SU-DHL-6 (cell line): Measurements from ENCODE around the gene ZSWIM5.
"Not testable (repeated sequence)": the region's sequence is repeated elsewhere in the genome, so short reads cannot be mapped to it uniquely, and the experiment has no call there.

ENCODE experiments used
- H2AFZ ChIP-seq: fragments of 200-600 bp; sonication (generic); 2 replicates; pipeline ENCODE4 v1.6.1; 2014; ENCODE audit warnings: low read depth, mild to moderate bottlenecking, moderate library complexity, mixed read lengths, antibody characterized with exemption, low read length; ENCODE audit not compliant: severe bottlenecking
- H3F3A ChIP-seq: fragments of 200-600 bp; shearing (Covaris generic); 2 replicates; pipeline ENCODE4 v1.6.0; 2016; ENCODE audit warnings: antibody characterized with exemption, mild to moderate bottlenecking; ENCODE audit not compliant: insufficient read depth
- H3K27ac ChIP-seq: fragments of 200-600 bp; sonication (generic); 2 replicates; pipeline ENCODE4 v1.5.1; 2016; ENCODE audit warnings: low read depth, mild to moderate bottlenecking, low read length, moderate library complexity, mixed read lengths
- H3K27me3 ChIP-seq: fragments of 200-600 bp; sonication (generic), shearing (Covaris generic); 2 replicates; pipeline ENCODE4 v1.6.0; 2014; ENCODE audit warnings: mild to moderate bottlenecking, low read length
- H3K36me3 ChIP-seq: fragments of 200-600 bp; sonication (generic); 2 replicates; pipeline ENCODE4 v1.6.1; 2014; ENCODE audit warnings: mild to moderate bottlenecking, low read length, mixed read lengths
- H3K4me2 ChIP-seq: fragments of 300-600, 200-600 bp; shearing (Covaris generic), sonication (generic); 2 replicates; pipeline ENCODE4 v1.6.0; 2014; ENCODE audit warnings: low read length, low read depth, mild to moderate bottlenecking; ENCODE audit not compliant: poor library complexity, severe bottlenecking
- H3K4me3 ChIP-seq: fragments of 200-600 bp; sonication (generic); 2 replicates; pipeline ENCODE4 v1.5.1; 2014; ENCODE audit warnings: antibody characterized with exemption, low read length, mild to moderate bottlenecking, mixed read lengths; ENCODE audit not compliant: insufficient read depth, poor library complexity, severe bottlenecking
- H3K79me2 ChIP-seq: fragments of 200-600 bp; sonication (generic); 2 replicates; pipeline ENCODE4 v1.6.1; 2014; ENCODE audit warnings: mild to moderate bottlenecking, low read length, moderate library complexity; ENCODE audit not compliant: insufficient read depth
- H3K9ac ChIP-seq: fragments of 200-600 bp; sonication (generic); 2 replicates; pipeline ENCODE4 v1.7.0; 2014; ENCODE audit warnings: mild to moderate bottlenecking, low read length
- H3K9me2 ChIP-seq: fragments of 200-600 bp; sonication (generic); replicated peaks from 2 replicates; pipeline ENCODE4 v1.6.1; 2014; ENCODE audit warnings: low read length; ENCODE audit not compliant: insufficient read depth
- H3K9me3 ChIP-seq: fragments of 200-600 bp; sonication (generic); 2 replicates; pipeline ENCODE4 v1.6.1; 2014; ENCODE audit warnings: low read length, mixed read lengths; ENCODE audit not compliant: insufficient read depth
- H4K20me1 ChIP-seq: fragments of 200-600 bp; sonication (generic); 2 replicates; pipeline ENCODE4 v1.6.1; 2014; ENCODE audit warnings: low read depth, mild to moderate bottlenecking, antibody characterized with exemption, low read length, moderate library complexity, mixed read lengths
- EZH2phosphoT487 ChIP-seq: fragments of 200-600 bp; sonication (generic), shearing (Covaris generic); conservative IDR thresholded peaks from 2 replicates; pipeline ENCODE4 v1.6.1; 2018; ENCODE audit warnings: mild to moderate bottlenecking, antibody characterized with exemption, low read length, moderate library complexity, mixed read lengths
- TF ChIP-seq, protein P1 (sequence below): fragments of 200-600 bp; sonication (generic); IDR thresholded peaks from one replicate; pipeline ENCODE4 v1.5.1; 2017; ENCODE audit warnings: antibody characterized with exemption, mild to moderate bottlenecking, low read length, moderate library complexity; ENCODE audit not compliant: insufficient read depth, poor library complexity, severe bottlenecking

Gene ZSWIM5

GRCh38 chr1:45246760-45247159, 40.4 kb upstream of the ZSWIM5 start:
- H3K27ac ChIP-seq: no peak overlapping the region
- 0 out of 2 replicates have a peak, but pooled peaks cover 2% of the 10 kb centered on the region for H3K9me3 ChIP-seq
- no peaks in the 10 kb centered on the region for H3K27me3 ChIP-seq
- H3K4me3 ChIP-seq: no peak overlapping the region
- H3K9me2 ChIP-seq: no peaks in the 10 kb centered on the region
- no peak overlapping the region for H2AFZ ChIP-seq
- H3F3A ChIP-seq: no peaks in the 10 kb centered on the region
- no peaks in the 10 kb centered on the region for H3K36me3 ChIP-seq
- H3K9ac ChIP-seq: no peak overlapping the region
- TF ChIP-seq, protein P1, sequence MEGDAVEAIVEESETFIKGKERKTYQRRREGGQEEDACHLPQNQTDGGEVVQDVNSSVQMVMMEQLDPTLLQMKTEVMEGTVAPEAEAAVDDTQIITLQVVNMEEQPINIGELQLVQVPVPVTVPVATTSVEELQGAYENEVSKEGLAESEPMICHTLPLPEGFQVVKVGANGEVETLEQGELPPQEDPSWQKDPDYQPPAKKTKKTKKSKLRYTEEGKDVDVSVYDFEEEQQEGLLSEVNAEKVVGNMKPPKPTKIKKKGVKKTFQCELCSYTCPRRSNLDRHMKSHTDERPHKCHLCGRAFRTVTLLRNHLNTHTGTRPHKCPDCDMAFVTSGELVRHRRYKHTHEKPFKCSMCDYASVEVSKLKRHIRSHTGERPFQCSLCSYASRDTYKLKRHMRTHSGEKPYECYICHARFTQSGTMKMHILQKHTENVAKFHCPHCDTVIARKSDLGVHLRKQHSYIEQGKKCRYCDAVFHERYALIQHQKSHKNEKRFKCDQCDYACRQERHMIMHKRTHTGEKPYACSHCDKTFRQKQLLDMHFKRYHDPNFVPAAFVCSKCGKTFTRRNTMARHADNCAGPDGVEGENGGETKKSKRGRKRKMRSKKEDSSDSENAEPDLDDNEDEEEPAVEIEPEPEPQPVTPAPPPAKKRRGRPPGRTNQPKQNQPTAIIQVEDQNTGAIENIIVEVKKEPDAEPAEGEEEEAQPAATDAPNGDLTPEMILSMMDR: no peak
- TF ChIP-seq EZH2phosphoT487: no peak
- no peak overlapping the region for H3K4me2 ChIP-seq
- no peaks in the 10 kb centered on the region for H3K79me2 ChIP-seq
- no peaks in the 10 kb centered on the region for H4K20me1 ChIP-seq

- H3K4me2 ChIP-seq, H3K9me3 ChIP-seq, H3K27me3 ChIP-seq, H3K27ac ChIP-seq, H3K79me2 ChIP-seq, H3K9ac ChIP-seq, H3K4me3 ChIP-seq, H3F3A ChIP-seq, H3K9me2 ChIP-seq, H4K20me1 ChIP-seq, H3K36me3 ChIP-seq, H2AFZ ChIP-seq: not testable (repeated sequence)
Measured at GRCh38 chr1:45246359-45246758, 40.0 kb upstream of the ZSWIM5 start.

GRCh38 chr1:45244660-45245059, 38.3 kb upstream of the ZSWIM5 start:
- no peak overlapping the region for H3K27ac ChIP-seq
- no peak overlapping the region for H3K9ac ChIP-seq
- no peaks in the 10 kb centered on the region for H3K36me3 ChIP-seq
- H3K4me3 ChIP-seq: no peak overlapping the region
- TF ChIP-seq EZH2phosphoT487: no peak
- TF ChIP-seq, protein P1: no peak
- H4K20me1 ChIP-seq: no peaks in the 10 kb centered on the region
- no peak overlapping the region for H2AFZ ChIP-seq
- no peaks in the 10 kb centered on the region for H3K9me2 ChIP-seq
- no peaks in the 10 kb centered on the region for H3K27me3 ChIP-seq
- no peaks in the 10 kb centered on the region for H3F3A ChIP-seq
- no peaks in the 10 kb centered on the region for H3K79me2 ChIP-seq
- H3K4me2 ChIP-seq: no peak overlapping the region
- H3K9me3 ChIP-seq: 0 out of 2 replicates have a peak, but pooled peaks cover 5% of the 10 kb centered on the region

GRCh38 chr1:45243476-45244343, 37.3 kb upstream of the ZSWIM5 start:
- no peaks in the 10 kb centered on the region for H3K79me2 ChIP-seq
- H3K4me3 ChIP-seq: no peak overlapping the region
- no peak overlapping the region for H2AFZ ChIP-seq
- H3F3A ChIP-seq: no peaks in the 10 kb centered on the region
- no peaks in the 10 kb centered on the region for H4K20me1 ChIP-seq
- no peaks in the 10 kb centered on the region for H3K27me3 ChIP-seq
- no peak overlapping the region for H3K4me2 ChIP-seq
- no peak overlapping the region for H3K27ac ChIP-seq
- no peak overlapping the region for H3K9ac ChIP-seq
- no peaks in the 10 kb centered on the region for H3K36me3 ChIP-seq
- no peaks in the 10 kb centered on the region for H3K9me2 ChIP-seq
- H3K9me3 ChIP-seq: 0 out of 2 replicates have a peak, but pooled peaks cover 5% of the 10 kb centered on the region
- TF ChIP-seq EZH2phosphoT487: no peak
- TF ChIP-seq, protein P1: no peak
